HG02852 (cell line): ENCODE measurements around the gene SH2B3.
"Not testable (repeated sequence)": the region's sequence is repeated elsewhere in the genome, so short reads cannot be mapped to it uniquely, and the experiment has no call there.

Experiments
- ATAC-seq: cut with Tn5 transposase; IDR thresholded peaks from one replicate; pipeline ENCODE4 v1.9.1; 2021; ENCODE audit warnings: mild to moderate bottlenecking, moderate library complexity; ENCODE audit not compliant: unreplicated experiment

Gene SH2B3

GRCh38 chr12:111455448-111456320 lies 50.0 kb downstream of the SH2B3 start:
- no peak for ATAC-seq

GRCh38 chr12:111457071-111457470 lies 51.3 kb downstream of the SH2B3 start:
- ATAC-seq, result no peak

GRCh38 chr12:111457577-111457976 lies 51.9 kb downstream of the SH2B3 start:
- ATAC-seq, result no peak

- ATAC-seq, result no peak
These were observed 52.9 kb downstream of the SH2B3 start for GRCh38 chr12:111458546-111459172.

GRCh38 chr12:111460111-111460510 lies 54.4 kb downstream of the SH2B3 start:
- not testable (repeated sequence) for ATAC-seq

GRCh38 chr12:111462210-111462769 lies 56.6 kb downstream of the SH2B3 start:
- no peak for ATAC-seq

GRCh38 chr12:111467092-111467856 lies 61.6 kb downstream of the SH2B3 start:
- no peak for ATAC-seq

GRCh38 chr12:111467857-111468241 lies 62.1 kb downstream of the SH2B3 start:
- no peak for ATAC-seq

GRCh38 chr12:111469401-111469800 lies 63.7 kb downstream of the SH2B3 start:
- ATAC-seq, result no peak

- ATAC-seq, result no peak
These were observed 65.5 kb downstream of the SH2B3 start for GRCh38 chr12:111471236-111471635.

- no peak for ATAC-seq
These were observed 76.7 kb downstream of the SH2B3 start for GRCh38 chr12:111482462-111482861.

GRCh38 chr12:111488271-111488670 lies 82.5 kb downstream of the SH2B3 start:
- no peak for ATAC-seq

GRCh38 chr12:111488798-111489197 lies 83.1 kb downstream of the SH2B3 start:
- ATAC-seq, result no peak

- not testable (repeated sequence) for ATAC-seq
These were observed 87.3 kb downstream of the SH2B3 start for GRCh38 chr12:111492979-111493378.

GRCh38 chr12:111494676-111495075 lies 89.0 kb downstream of the SH2B3 start:
- no peak for ATAC-seq
